HEK293 (cell line): ENCODE results near the gene GOLGA1.

Source experiments
- CTCF ChIA-PET: fragments of 350-600 bp; formaldehyde crosslinking; extraction: SDS; loops from one replicate; lab custom pipeline; 2021; ENCODE audit warnings: antibody characterized with exemption; lab: Yijun Ruan, JAX
- POLR2A ChIA-PET: fragments of 300-600 bp; formaldehyde crosslinking; extraction: SDS; loops from one replicate; lab custom pipeline; 2020; ENCODE audit warnings: antibody characterized with exemption, inconsistent platforms; lab: Yijun Ruan, JAX
- H3K27ac ChIP-seq: fragments of 200-500 bp; sonication (Bioruptor generic); 2 replicates; pipeline ENCODE4 v1.5.1; 2014; ENCODE audit warnings: low read depth, low read length, control low read depth, inconsistent platforms; ENCODE audit errors: extremely low read depth
- H3K36me3 ChIP-seq, 2 experiments: fragments of 200-500 bp in 1 of 2; sonication (Bioruptor generic) in 1 of 2; 1 replicate in 1 of 2; 2 replicates in 1 of 2; pipeline ENCODE4 v1.5.1; 2014 to 2017; ENCODE audit warnings: inconsistent platforms in 2 of 2, low read length in 2 of 2; ENCODE audit not compliant: control insufficient read depth in 2 of 2, insufficient read depth in 1 of 2
- H3K4me1 ChIP-seq: fragments of 200-500 bp; sonication (Bioruptor generic); 2 replicates; pipeline ENCODE4 v1.5.1; 2014; ENCODE audit warnings: mild to moderate bottlenecking, low read length, inconsistent platforms; ENCODE audit not compliant: control insufficient read depth, insufficient read depth
- H3K4me3 ChIP-seq: 2 replicates; pipeline ENCODE4 v1.5.1; 2011; ENCODE audit warnings: low read depth, mild to moderate bottlenecking, control low read depth, low read length, moderate library complexity
- H3K9me3 ChIP-seq: fragments of 200-500 bp; sonication (Bioruptor generic); 2 replicates; pipeline ENCODE4 v1.5.1; 2014; ENCODE audit warnings: low read depth, low read length, inconsistent platforms; ENCODE audit not compliant: control insufficient read depth, insufficient read depth
- KLF9 ChIP-seq: fragments of 450-650 bp; formaldehyde crosslinking; IDR thresholded peaks from 2 replicates; pipeline ENCODE4 v1.5.1; 2016; ENCODE audit warnings: missing biosample characterization, missing genetic modification characterization, low read depth
- OSR2 ChIP-seq: fragments of 450-650 bp; formaldehyde crosslinking; IDR thresholded peaks from 2 replicates; pipeline ENCODE4 v1.5.1; 2016; ENCODE audit warnings: missing biosample characterization, missing genetic modification characterization
- PBX3 ChIP-seq: sonication (generic); formaldehyde crosslinking; IDR thresholded peaks from 2 replicates; pipeline ENCODE4 v1.8.1; 2022; ENCODE audit warnings: mild to moderate bottlenecking, moderate library complexity, missing genetic modification reagents
- PRDM1 ChIP-seq: fragments of 450-650 bp; formaldehyde crosslinking; IDR thresholded peaks from 2 replicates; pipeline ENCODE4; 2016; ENCODE audit warnings: missing biosample characterization, missing genetic modification characterization
- PRDM4 ChIP-seq: fragments of 450-650 bp; formaldehyde crosslinking; IDR thresholded peaks from 2 replicates; pipeline ENCODE4 v1.5.1; 2017; ENCODE audit warnings: missing biosample characterization, missing genetic modification characterization
- YY1 ChIP-seq: fragments of 450-650 bp; formaldehyde crosslinking; IDR thresholded peaks from 2 replicates; pipeline ENCODE4 v1.5.1; 2018; ENCODE audit warnings: missing biosample characterization, missing genetic modification characterization
- YY2 ChIP-seq: fragments of 450-650 bp; formaldehyde crosslinking; IDR thresholded peaks from 2 replicates; pipeline ENCODE4 v1.5.1; 2016; ENCODE audit warnings: missing biosample characterization, missing genetic modification characterization
- ZBTB8A ChIP-seq: fragments of 450-650 bp; formaldehyde crosslinking; IDR thresholded peaks from 2 replicates; pipeline ENCODE4 v1.5.1; 2016; ENCODE audit warnings: missing biosample characterization, missing genetic modification characterization
- ZNF112 ChIP-seq: fragments of 450-650 bp; formaldehyde crosslinking; IDR thresholded peaks from 2 replicates; pipeline ENCODE4 v1.5.0; 2017; ENCODE audit warnings: missing biosample characterization, missing genetic modification characterization
- ZNF155 ChIP-seq: fragments of 450-650 bp; formaldehyde crosslinking; IDR thresholded peaks from 2 replicates; pipeline ENCODE4 v1.5.1; 2016; ENCODE audit warnings: missing biosample characterization, missing genetic modification characterization
- ZNF2 ChIP-seq: fragments of 450-650 bp; formaldehyde crosslinking; IDR thresholded peaks from 2 replicates; pipeline ENCODE4 v1.5.1; 2016; ENCODE audit warnings: missing biosample characterization, missing genetic modification characterization
- ZNF239 ChIP-seq: fragments of 450-650 bp; formaldehyde crosslinking; IDR thresholded peaks from 2 replicates; pipeline ENCODE4 v1.5.1; 2016; ENCODE audit warnings: missing biosample characterization, missing genetic modification characterization
- ZNF561 ChIP-seq: fragments of 450-650 bp; IDR thresholded peaks from 2 replicates; pipeline ENCODE4 v1.5.1; 2018; ENCODE audit warnings: missing biosample characterization, missing genetic modification characterization, borderline replicate concordance
- ZNF571 ChIP-seq: fragments of 450-650 bp; formaldehyde crosslinking; IDR thresholded peaks from 2 replicates; pipeline ENCODE4 v1.5.0; 2017; ENCODE audit warnings: missing biosample characterization, missing genetic modification characterization
- ZNF610 ChIP-seq: fragments of 450-650 bp; formaldehyde crosslinking; IDR thresholded peaks from 2 replicates; pipeline ENCODE4 v1.5.1; 2016; ENCODE audit warnings: missing biosample characterization, missing genetic modification characterization, borderline replicate concordance
- ZNF660 ChIP-seq: fragments of 450-650 bp; IDR thresholded peaks from 2 replicates; pipeline ENCODE4 v1.5.1; 2018; ENCODE audit warnings: missing biosample characterization, mild to moderate bottlenecking, missing genetic modification characterization
- ZNF785 ChIP-seq: fragments of 450-650 bp; formaldehyde crosslinking; IDR thresholded peaks from 2 replicates; pipeline ENCODE4 v1.5.1; 2016; ENCODE audit warnings: missing biosample characterization, missing genetic modification characterization
- ZNF830 ChIP-seq: fragments of 450-650 bp; IDR thresholded peaks from 2 replicates; pipeline ENCODE4 v1.5.0; 2018; ENCODE audit warnings: missing biosample characterization, missing genetic modification characterization, low read depth, mild to moderate bottlenecking, moderate library complexity
- TF ChIP-seq, protein P1 (sequence below): fragments of 450-650 bp; formaldehyde crosslinking; IDR thresholded peaks from 2 replicates; pipeline ENCODE4 v1.5.1; 2017; ENCODE audit warnings: missing biosample characterization, missing genetic modification characterization
- TF ChIP-seq, protein P2 (sequence below): fragments of 450-650 bp; formaldehyde crosslinking; IDR thresholded peaks from 2 replicates; pipeline ENCODE4 v1.5.1; 2016; ENCODE audit warnings: missing biosample characterization, missing genetic modification characterization

The GOLGA1 gene

GRCh38 chr9:124854161-124854560 lies 86.7 kb downstream of the GOLGA1 start:
- H3K36me3 ChIP-seq = peaks cover 0 to 28% of the 10 kb centered on the region in 2 experiments; a peak in 1 of 3 replicates
- H3K4me1 ChIP-seq = no peaks in the 10 kb centered on the region
- CTCF ChIA-PET = interaction anchor here (0.5 to 31.1 kb wide), 24 partner anchors 8 to 518 kb away, joined by 3 to 1257 read pairs (median 5); partner anchors contain the start of genes ARPC5L, NR6A1, OLFML2A and RPL35
- no peaks in the 10 kb centered on the region for H3K9me3 ChIP-seq
- TF ChIP-seq YY1 (tag by site-specific recombination) = no peak
- 0 out of 2 replicates have a peak, but pooled peaks have one; percentile 16 for TF ChIP-seq YY2 (tag by site-specific recombination)
- H3K4me3 ChIP-seq = no peak overlapping the region
- no peak overlapping the region for H3K27ac ChIP-seq
- POLR2A ChIA-PET = interaction anchor here (0.6 to 10.0 kb wide), 7 partner anchors 11 to 386 kb away, joined by 3 to 201 read pairs (median 3); partner anchors contain the start of genes NR6A1 and OLFML2A

GRCh38 chr9:124853605-124854143 lies 87.2 kb downstream of the GOLGA1 start:
- Histone ChIP-seq H3K27ac (no peak overlapping the region), H3K4me3 (peak overlapping the region; percentile 47), H3K9me3 (no peaks in the 10 kb centered on the region), H3K36me3 (peaks cover 0 to 23% of the 10 kb centered on the region in 2 experiments; a peak in 1 of 3 replicates), H3K4me1 (no peaks in the 10 kb centered on the region)
- ChIA-PET CTCF (interaction anchor here (0.5 to 31.1 kb wide), 38 partner anchors 8 to 521 kb away, joined by 3 to 1257 read pairs (median 4); partner anchors contain the start of genes ARPC5L, NR6A1, OLFML2A and RPL35), POLR2A (interaction anchor here (0.5 to 10.0 kb wide), 7 partner anchors 8 to 154 kb away, joined by 3 to 201 read pairs (median 5); partner anchors contain the start of genes ARPC5L, NR6A1, OLFML2A and RPL35)
- TF ChIP-seq ZNF660 (tag by site-specific recombination) (no peak), ZNF112 (tag by site-specific recombination) (no peak), ZNF571 (tag by site-specific recombination) (no peak), ZNF785 (tag by site-specific recombination) (no peak), ZNF239 (tag by site-specific recombination) (no peak), ZNF830 (tag by site-specific recombination) (no peak)
- TF ChIP-seq, protein P1, sequence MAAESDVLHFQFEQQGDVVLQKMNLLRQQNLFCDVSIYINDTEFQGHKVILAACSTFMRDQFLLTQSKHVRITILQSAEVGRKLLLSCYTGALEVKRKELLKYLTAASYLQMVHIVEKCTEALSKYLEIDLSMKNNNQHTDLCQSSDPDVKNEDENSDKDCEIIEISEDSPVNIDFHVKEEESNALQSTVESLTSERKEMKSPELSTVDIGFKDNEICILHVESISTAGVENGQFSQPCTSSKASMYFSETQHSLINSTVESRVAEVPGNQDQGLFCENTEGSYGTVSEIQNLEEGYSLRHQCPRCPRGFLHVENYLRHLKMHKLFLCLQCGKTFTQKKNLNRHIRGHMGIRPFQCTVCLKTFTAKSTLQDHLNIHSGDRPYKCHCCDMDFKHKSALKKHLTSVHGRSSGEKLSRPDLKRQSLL (tag by site-specific recombination) = peak; percentile 97

DNA sequence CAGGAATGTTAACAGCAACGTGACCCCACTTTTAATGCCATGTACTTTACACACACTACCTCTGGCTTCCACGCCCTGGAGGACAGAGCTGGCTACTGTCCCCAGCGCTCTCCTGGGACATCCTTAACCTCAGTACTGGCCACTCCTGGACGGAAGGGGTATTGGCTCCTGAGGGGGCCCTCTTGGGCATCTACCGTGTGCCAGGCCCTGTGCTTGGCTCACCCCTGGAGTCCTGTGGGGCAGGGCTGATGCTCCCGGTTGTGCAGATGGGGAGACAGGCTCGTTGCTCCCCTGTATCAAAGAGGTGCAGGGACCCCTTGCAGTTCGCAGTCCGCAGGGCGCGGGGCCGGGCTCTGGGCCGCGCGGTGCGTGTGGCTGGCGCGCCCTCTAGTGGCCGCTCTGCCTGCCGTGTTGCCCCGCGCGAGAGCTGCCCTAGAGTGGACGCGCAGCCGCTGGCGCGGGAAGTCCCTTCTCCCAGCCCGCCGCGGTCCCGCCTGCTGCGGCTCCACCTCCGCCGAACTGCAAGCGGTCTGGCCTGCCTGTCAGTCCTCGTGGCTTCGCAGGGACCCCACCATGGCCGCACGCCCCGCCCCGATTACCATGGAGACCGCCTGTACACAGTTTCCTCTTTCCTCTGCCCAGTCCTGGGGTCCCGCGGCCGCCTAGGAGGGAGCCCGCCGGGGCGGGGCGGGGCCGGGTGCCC lies 87.9 kb downstream of the GOLGA1 start, which contains the start of gene WDR38:
TSS of gene WDR38 (plus strand) at position 632 of the 703 bp plus-strand sequence. CDS start 72 bp downstream, outside the sequence.
- ChIA-PET CTCF (interaction anchor here (0.6 to 31.1 kb wide), 51 partner anchors 9 to 522 kb away, joined by 3 to 1257 read pairs (median 5); partner anchors contain the start of genes ARPC5L, NR6A1, OLFML2A and RPL35), POLR2A (interaction anchor here (0.5 to 10.0 kb wide), 11 partner anchors 9 to 153 kb away, joined by 3 to 201 read pairs (median 3); partner anchors contain the start of genes ARPC5L, NR6A1, OLFML2A and RPL35)
- Histone ChIP-seq H3K4me3 (peak within 1 kb of the TSS; percentile 47), H3K4me1 (no peaks in the 10 kb centered on the region), H3K36me3 (peaks cover 0 to 16% of the 10 kb centered on the region in 2 experiments; a peak in 1 of 3 replicates), H3K27ac (no peak within 1 kb of the TSS), H3K9me3 (no peaks in the 10 kb centered on the region)
- TF ChIP-seq, protein P2, sequence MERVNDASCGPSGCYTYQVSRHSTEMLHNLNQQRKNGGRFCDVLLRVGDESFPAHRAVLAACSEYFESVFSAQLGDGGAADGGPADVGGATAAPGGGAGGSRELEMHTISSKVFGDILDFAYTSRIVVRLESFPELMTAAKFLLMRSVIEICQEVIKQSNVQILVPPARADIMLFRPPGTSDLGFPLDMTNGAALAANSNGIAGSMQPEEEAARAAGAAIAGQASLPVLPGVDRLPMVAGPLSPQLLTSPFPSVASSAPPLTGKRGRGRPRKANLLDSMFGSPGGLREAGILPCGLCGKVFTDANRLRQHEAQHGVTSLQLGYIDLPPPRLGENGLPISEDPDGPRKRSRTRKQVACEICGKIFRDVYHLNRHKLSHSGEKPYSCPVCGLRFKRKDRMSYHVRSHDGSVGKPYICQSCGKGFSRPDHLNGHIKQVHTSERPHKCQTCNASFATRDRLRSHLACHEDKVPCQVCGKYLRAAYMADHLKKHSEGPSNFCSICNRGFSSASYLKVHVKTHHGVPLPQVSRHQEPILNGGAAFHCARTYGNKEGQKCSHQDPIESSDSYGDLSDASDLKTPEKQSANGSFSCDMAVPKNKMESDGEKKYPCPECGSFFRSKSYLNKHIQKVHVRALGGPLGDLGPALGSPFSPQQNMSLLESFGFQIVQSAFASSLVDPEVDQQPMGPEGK (tag by site-specific recombination) = peak; percentile 46; the same call in 1 of the 2 replicates
- TF ChIP-seq ZNF561 (peak; percentile 47; the same call in 1 of the 2 replicates), ZNF610 (tag by site-specific recombination) (no peak), PRDM4 (tag by site-specific recombination) (no peak), ZNF2 (tag by site-specific recombination) (peak; percentile 88), PBX3 (CRISPR knock-in tag) (peak; percentile 53; the same call in 1 of the 2 replicates), ZNF155 (tag by site-specific recombination) (no peak), OSR2 (tag by site-specific recombination) (0 out of 2 replicates have a peak, but pooled peaks have one; percentile 7), KLF9 (tag by site-specific recombination) (peak; percentile 50; the same call in 1 of the 2 replicates), ZBTB8A (tag by site-specific recombination) (peak; percentile 51), PRDM1 (tag by site-specific recombination) (no peak)
